K562 (cell line): Measurements from ENCODE around the gene FPR1.

Experiments
- CBX8 ChIP-seq: fragments of 200-600 bp; sonication (generic); IDR thresholded peaks from 2 replicates; pipeline ENCODE4 v1.6.1; 2012; ENCODE audit warnings: borderline replicate concordance, mixed run types, low read depth, mild to moderate bottlenecking, moderate library complexity, mixed read lengths, low read length, control low read depth, inconsistent platforms; ENCODE audit not compliant: poor library complexity, severe bottlenecking; ENCODE audit errors: extremely low read depth
- CTCF ChIP-seq, 3 experiments: IDR thresholded peaks in 2 of 3; conservative IDR thresholded peaks in 1 of 3; 2 replicates each; pipeline ENCODE4 v1.5.1; 2011 to 2012; ENCODE audit warnings: low read length in 3 of 3, mild to moderate bottlenecking in 3 of 3, control low read depth in 2 of 3, improper control_type of control experiment in 1 of 3, inconsistent platforms in 1 of 3, low read depth in 1 of 3, mixed read lengths in 1 of 3, moderate library complexity in 1 of 3; ENCODE audit not compliant: insufficient read depth in 2 of 3
- FOS ChIP-seq: IDR thresholded peaks from 3 replicates; pipeline ENCODE4 v1.6.1; 2011; ENCODE audit not compliant: insufficient read length; ENCODE audit errors: extremely low read depth
- FOXJ3 ChIP-seq: sonication (generic); formaldehyde crosslinking; IDR thresholded peaks from 2 replicates; pipeline ENCODE4 v1.4.0; 2020; ENCODE audit warnings: mild to moderate bottlenecking, missing genetic modification reagents
- HMG20A ChIP-seq: fragments of 450-650 bp; formaldehyde crosslinking; conservative IDR thresholded peaks from 2 replicates; pipeline ENCODE4 v1.4.0; 2020; ENCODE audit warnings: mild to moderate bottlenecking, mixed read lengths
- PHF21A ChIP-seq: fragments of 450-650 bp; IDR thresholded peaks from 2 replicates; pipeline ENCODE4 v1.6.1; 2017; ENCODE audit warnings: low read depth, borderline replicate concordance
- POLR2AphosphoS5 ChIP-seq: IDR thresholded peaks from 2 replicates; pipeline ENCODE4 v1.6.1; 2011; ENCODE audit warnings: mild to moderate bottlenecking, low read depth, low read length, moderate library complexity; ENCODE audit not compliant: control insufficient read depth, insufficient read depth
- REST ChIP-seq, 2 experiments: fragments of 450-650 bp; formaldehyde crosslinking in 1 of 2; IDR thresholded peaks; 2 replicates each; pipeline versions ENCODE4 v1.4.0 to v1.6.1; 2014 to 2020; ENCODE audit warnings: mild to moderate bottlenecking in 2 of 2, borderline replicate concordance in 1 of 2, low read depth in 1 of 2
- SP1 ChIP-seq: sonication (generic); formaldehyde crosslinking; IDR thresholded peaks from 2 replicates; pipeline ENCODE4 v1.8.1; 2022; ENCODE audit warnings: mild to moderate bottlenecking, missing genetic modification reagents
- TCFL5 ChIP-seq: fragments of 250-450 bp; sonication (Bioruptor Pico); conservative IDR thresholded peaks from 2 replicates; pipeline ENCODE4 v1.6.1; 2021; ENCODE audit warnings: mild to moderate bottlenecking, moderate library complexity, matching md5 sums
- ZFP30 ChIP-seq: fragments of 250-450 bp; sonication (Bioruptor Pico); IDR thresholded peaks from 2 replicates; pipeline ENCODE4 v1.8.0; 2022; ENCODE audit warnings: moderate library complexity, mild to moderate bottlenecking, inconsistent platforms, borderline replicate concordance
- ZNF274 ChIP-seq: IDR thresholded peaks from 2 replicates; pipeline ENCODE4 v1.6.1; 2011; ENCODE audit warnings: low read depth, mild to moderate bottlenecking, low read length, moderate library complexity, borderline replicate concordance

GRCh38 chr19:51699170-51699569 lies 52.5 kb downstream of the FPR1 start:
- TF ChIP-seq SP1: no peak
- TF ChIP-seq ZFP30 (CRISPR knock-in tag): no peak
- TF ChIP-seq ZNF274: no peak
- no peak for TF ChIP-seq HMG20A
- no peak for TF ChIP-seq REST (IDR thresholded peaks at IDR 0.05; ENCODE audit: borderline replicate concordance)
- TF ChIP-seq REST (CRISPR knock-in tag; IDR thresholded peaks at IDR 0.05; ENCODE audit: low read depth): no peak
- TF ChIP-seq FOS: no peak
- no peak for TF ChIP-seq PHF21A
- no peak for TF ChIP-seq FOXJ3 (CRISPR knock-in tag)
- no peak for TF ChIP-seq TCFL5 (CRISPR knock-in tag)
- no peak for TF ChIP-seq CBX8
- no peak for TF ChIP-seq POLR2AphosphoS5
- no peak for TF ChIP-seq CTCF (IDR thresholded peaks at IDR 0.05 in 2 of 3, conservative IDR thresholded peaks at IDR 0.05 in 1 of 3; ENCODE audit: insufficient read depth in 2 of 3, low read depth in 1 of 3, low read length in 3 of 3)
